Stimulated activated CD8-positive, alpha-beta memory T cell treated with anti-CD3 and anti-CD28 coated beads, Interleukin-15, amount 100 ng/mL, for 24 hours (primary cell): ENCODE results near the gene CALR.
"Not testable (repeated sequence)": the region's sequence is repeated elsewhere in the genome, so short reads cannot be mapped to it uniquely, and the experiment has no call there.

Experiments used
- DNase-seq: peaks from one replicate; pipeline ENCODE4 v3.0.0-alpha.2; 2020; ENCODE audit warnings: low read depth

The CALR gene

DNA sequence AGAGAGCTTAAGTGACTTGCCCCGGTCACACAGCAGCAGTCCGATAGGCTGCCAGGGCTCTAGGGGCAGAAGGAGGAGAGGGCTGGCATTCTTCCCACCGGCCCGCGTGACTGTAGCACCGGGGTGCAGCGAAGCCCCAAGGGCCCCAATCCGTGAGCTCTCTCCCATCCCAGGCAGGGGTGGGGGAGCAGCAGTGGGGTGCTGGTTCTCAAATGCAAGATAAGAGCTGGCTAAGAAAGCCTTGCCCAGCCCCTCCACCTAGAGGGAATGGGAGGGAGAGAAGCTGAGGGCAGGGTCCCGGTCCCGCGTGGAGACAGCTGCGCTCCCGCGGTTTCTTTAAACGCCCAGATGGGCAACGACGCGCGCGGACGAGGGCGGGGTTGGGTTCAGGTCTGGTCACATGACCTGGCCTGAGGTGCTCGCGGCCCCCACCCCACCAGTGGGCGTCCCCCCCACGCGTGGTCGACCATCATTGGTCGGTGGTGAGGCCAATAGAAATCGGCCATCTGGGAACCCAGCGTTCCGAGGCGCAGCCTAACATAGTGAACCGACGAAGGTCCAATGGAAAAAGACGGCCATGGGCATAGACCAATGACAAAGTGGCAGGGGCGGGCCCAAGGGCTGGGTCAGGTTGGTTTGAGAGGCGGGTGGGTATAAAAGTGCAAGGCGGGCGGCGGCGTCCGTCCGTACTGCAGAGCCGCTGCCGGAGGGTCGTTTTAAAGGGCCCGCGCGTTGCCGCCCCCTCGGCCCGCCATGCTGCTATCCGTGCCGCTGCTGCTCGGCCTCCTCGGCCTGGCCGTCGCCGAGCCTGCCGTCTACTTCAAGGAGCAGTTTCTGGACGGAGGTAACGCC is at the start of gene CALR:
Gene CALR (plus strand): TSS at position 683 of the 852 bp plus-strand sequence. CDS start 71 bp downstream, at position 754.
- DNase-seq: peak; percentile 98

GRCh38 chr19:12890299-12890786 is 48.1 kb upstream of the CALR start:
- not testable (repeated sequence) for DNase-seq

DNA sequence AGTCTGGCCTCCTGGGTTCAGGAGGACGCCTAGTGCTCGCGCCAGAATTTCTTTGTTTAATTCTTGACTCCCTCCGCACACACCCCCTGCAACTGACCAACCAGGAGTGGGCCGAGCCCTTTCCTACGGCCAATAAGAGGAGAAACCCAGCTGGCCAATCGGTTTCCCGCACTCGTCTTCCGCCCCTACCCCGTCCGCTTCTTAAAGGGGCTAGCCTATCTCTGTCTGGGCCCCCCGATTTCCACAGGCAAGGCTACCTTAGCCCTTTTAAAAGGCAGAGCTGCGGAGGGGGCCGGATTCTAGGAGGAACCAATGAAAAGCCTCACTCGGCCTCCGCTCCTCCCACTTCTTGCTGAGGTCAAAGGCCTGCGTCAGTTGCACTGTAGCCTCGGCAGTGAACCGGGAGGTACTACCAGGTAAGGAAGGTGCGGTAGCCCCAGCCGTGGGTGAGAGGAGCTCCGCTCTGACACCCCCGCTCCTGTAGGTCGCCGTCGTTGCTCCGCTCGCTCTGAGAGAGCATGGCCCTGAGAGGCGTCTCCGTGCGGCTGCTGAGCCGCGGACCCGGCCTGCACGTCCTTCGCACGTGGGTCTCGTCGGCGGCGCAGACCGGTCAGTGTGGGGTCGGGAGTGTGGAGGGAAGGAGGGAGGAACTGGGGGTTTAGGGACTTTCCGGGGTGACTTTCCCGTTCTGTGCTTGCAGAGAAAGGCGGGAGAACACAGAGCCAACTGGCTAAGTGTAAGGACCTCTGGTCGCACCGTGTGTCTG is 47.4 kb upstream of the CALR start, which contains the start of gene GCDH:
Gene GCDH (plus strand): TSS at position 374 of the 766 bp plus-strand sequence. CDS start 145 bp downstream, at position 519.
- DNase-seq: peak; percentile 73

DNA sequence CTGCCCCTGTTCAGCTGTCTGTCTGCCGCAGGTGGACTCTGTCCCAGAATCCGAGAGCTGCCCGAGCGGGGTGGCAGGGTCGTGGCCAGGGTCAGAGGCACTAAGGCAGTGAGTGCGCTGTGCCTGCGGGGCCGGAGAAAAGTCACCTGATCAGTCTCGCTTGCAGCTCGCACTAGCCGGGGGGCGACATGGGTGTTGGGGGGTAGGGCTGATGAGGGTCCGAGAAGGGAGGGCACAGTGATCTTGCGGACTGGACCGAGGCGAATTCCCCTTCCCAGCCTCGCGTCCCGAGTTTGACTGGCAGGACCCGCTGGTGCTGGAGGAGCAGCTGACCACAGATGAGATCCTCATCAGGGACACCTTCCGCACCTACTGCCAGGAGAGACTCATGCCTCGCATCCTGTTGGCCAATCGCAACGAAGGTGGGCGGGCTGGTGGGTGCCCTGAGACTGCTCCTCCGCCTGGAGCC is 46.8 kb upstream of the CALR start:
- no peak for DNase-seq

- DNase-seq: no peak
Observed at GRCh38 chr19:12893582-12893981, 44.8 kb upstream of the CALR start.

DNA sequence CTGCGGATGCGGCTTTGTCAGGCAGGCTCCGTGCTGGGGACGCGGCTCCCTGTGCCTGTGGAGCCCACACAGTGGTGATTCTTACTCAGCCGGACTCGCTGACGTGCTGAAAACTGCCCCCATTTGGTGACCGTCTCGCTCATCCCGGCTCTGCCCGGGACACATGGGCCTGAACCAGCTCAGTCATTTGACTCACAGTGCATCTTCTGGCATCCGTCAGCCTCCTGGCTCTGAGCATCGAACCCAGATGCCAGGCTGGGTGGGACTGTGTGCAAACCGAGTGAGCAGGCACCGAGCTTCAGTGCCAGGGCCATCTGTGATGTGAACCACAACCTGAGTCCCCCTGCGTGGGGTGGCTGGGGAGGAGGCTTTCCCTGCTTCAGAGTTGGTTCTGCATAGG is 41.9 kb upstream of the CALR start:
- no peak for DNase-seq

- DNase-seq: no peak
Observed at GRCh38 chr19:12899891-12900518, 38.4 kb upstream of the CALR start.

DNA sequence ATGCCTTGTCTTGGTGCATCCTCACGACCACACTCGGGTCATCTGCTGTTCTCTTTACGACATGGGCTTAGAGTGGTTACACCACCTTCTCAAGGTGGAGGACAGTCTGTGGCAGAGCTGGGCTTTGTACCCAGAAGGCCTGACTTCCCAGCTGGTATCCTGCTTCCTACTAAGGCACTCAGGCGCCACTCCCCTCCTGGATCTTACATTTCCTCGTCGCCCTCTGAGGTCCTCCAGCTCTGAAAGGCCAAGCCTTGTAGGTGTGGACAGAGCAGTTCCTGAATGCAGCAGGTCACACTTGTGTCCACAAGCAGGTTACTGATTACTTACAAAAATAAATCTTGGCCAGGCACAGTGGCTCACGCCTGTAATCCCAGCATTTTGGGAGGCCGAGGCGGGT is 31.2 kb upstream of the CALR start:
- no peak for DNase-seq

DNA sequence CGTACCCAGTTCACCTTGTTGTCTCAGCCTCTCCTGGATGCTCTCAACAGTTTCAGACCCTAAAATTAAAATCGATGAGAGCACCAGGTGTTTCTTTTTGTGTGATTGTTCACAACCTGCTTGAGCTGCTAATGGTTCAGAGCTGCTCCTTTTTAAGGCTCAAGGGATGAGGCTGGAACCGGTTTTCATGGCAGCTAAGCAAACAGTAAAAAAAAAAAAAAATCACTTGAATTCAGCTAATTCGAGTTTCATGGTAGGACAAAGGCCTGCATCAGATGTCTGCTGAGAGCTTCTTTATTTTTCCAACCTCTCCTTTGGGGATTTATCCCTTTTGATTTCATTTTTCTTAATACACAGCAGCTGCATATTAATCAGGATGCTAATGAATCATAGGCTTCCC is 25.8 kb upstream of the CALR start:
- DNase-seq: no peak

DNA sequence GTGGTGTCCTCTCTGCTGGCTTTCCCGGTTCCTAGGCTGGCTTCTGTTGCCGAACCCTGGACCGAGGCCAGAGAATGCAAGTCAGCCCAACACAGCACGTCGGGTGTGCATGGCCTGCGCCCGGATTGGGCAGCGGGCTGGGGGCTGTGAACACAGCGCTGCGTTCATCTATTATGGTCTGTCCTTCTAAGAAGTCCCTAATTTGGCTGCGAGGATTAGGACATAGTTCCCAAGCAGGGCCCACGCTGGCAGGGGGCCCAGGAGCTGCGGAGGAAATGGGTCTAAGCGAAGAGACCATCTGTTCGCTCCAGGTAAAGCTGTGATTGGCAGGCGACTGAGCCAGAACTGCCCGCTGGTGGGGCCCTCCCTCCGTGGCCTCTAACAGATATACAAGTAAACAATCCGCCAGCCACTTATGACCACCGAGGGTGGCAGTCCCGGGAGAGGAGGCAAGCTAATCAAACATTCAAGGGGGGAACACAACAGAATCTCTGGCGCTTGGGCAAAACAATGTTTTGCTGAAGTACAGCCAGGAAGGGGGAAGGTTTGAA is 25.3 kb upstream of the CALR start:
- no peak for DNase-seq

DNA sequence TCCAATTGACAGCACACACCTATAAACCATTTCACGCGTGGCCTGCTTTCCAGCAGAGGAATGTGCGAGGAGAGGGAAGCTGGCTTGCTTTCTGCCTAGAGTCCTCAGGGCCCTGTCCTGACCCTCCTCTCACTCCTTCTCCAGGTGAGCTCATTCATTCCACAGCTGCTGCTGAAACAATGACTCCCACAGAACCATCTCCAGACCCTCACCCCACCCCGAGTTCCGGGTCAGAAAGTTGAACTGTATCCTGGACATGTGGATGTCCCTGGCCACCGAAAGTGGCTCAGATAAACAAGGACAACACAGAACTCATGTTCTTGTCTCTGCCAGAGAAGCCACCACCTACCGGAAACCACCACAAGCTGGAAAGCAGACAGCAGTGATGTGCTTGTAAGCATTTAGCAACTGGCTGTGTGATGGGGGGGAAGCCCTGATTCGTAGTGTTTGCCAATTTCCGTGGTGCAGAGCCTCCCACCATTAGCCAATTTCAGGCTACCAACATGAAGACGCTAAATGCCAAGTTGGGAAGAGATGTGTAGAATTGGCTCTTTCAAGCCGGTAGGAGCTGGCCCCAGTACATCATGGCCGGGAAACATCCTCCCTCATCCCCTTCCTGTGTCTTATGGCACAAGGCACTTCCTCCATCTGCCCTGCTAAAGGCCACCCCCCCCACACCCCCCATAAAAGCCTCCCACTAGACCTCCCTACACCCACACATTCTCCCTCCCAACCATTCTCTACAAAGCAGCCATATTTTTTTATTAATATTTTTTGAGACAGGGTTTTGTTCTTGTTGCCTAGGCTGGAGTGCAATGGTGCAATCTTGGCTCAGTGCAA is 24.3 kb upstream of the CALR start:
- no peak for DNase-seq

DNA sequence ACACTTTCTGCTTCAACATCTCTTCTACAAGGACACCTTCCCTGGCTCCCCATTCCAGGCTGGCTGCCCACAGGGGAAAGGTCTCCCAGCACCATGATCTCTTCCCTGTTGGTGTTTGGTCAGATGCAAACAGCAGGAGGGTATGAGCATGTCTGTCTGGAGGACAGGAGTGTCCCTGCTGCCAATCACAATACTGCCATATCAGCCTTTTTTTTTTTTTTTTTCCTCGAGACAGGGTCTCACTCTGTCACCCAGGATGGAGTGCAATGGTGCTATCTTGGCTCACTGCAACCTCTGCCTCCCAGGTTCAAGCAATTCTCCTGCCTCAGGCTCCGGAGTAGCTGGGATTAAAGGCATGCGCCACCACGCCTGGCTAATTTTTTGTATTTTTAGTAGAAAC is 22.5 kb upstream of the CALR start:
- not testable (repeated sequence) for DNase-seq

DNA sequence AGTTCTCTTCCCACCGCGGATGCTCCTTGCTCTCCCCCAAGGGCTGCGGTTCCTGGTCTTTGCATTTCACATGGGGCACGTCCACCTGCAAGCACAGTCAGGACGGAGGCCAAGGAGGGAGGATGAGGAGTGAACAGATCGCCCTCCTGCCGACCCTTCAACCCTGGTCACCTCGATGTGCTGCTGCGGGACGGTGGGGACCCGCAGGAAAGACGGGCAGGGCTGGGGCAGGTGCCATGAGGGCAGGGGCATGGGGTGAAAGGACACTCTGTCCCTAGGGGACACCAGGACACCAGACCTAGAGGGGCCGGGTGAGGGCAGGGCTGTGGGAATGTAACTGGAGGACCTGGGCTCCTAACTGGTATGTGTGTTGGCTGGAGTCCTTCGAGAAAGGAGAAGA is 20.2 kb upstream of the CALR start:
- no peak for DNase-seq

DNA sequence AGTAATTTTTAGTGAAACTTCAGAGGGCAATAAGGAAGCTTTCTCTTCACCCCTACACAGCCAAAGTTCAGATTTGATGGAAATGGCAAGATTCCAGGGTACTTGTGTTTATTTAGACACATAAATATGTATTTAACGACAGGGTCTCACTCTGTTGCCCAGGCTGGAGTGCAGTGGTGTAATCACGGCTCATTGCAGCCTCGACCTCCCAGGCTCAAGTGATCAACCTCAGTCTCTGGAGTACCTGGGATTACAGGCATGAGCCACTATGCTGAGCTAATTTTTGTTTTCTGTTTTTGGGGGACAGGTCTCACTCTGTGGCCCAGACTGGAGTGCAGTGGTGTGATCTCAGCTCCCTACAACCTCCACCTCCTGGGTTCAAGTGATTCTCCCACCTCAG is 17.4 kb upstream of the CALR start:
- DNase-seq: no peak

DNA sequence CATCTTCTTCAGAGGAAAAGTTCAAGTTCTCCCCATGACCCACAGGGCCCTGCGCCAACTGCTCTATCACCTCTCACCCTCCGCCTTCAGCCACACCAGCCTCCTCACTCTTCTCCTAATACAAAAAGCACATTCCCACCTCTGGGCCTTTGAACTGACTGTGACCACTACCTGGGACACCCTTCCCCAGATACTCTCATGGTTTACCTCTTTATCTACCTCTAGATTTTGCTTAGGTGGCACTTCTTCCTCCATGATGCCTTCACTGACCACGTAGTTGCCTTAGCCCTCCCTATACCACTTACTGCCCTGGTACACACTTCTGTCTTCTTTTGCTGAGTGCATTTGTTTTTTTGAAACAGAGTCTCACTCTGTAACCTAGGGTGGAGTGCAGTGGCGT is 15.4 kb upstream of the CALR start:
- no peak for DNase-seq

DNA sequence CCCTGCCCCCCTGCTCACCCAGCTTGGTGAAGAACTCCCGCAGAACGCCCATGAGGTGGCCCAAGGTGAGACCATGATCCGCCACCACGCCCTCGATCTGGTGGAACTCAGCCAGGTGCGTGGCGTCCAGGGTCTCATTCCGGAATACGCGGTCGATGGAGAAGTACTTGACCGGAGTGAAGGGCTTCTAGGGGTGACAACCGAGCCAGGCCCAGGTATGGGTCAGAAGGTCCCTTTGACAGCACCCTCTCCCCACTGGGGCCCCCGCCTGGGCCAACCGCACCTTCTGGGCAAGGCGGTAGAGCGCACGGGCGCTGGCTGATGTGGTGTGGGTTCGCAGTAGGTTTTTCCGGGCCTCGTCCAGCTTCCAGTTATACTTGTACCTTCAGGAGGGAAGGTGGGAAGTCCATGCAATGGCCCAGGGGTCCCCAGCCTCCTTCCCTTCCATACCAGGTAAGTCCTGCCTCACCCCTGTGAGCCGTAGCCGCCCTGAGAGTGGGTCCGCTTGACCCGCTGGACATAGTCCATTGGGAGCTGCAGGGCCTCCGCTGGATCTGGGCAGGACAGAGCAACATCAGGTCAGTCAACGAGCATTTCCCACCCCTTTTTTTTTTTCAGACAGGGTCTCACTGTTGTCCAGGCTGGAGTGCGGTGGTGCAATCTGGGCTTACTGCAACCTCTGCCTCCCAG is 13.6 kb upstream of the CALR start:
- no peak for DNase-seq

GRCh38 chr19:12930002-12930645 is 8.3 kb upstream of the CALR start:
- no peak for DNase-seq

DNA sequence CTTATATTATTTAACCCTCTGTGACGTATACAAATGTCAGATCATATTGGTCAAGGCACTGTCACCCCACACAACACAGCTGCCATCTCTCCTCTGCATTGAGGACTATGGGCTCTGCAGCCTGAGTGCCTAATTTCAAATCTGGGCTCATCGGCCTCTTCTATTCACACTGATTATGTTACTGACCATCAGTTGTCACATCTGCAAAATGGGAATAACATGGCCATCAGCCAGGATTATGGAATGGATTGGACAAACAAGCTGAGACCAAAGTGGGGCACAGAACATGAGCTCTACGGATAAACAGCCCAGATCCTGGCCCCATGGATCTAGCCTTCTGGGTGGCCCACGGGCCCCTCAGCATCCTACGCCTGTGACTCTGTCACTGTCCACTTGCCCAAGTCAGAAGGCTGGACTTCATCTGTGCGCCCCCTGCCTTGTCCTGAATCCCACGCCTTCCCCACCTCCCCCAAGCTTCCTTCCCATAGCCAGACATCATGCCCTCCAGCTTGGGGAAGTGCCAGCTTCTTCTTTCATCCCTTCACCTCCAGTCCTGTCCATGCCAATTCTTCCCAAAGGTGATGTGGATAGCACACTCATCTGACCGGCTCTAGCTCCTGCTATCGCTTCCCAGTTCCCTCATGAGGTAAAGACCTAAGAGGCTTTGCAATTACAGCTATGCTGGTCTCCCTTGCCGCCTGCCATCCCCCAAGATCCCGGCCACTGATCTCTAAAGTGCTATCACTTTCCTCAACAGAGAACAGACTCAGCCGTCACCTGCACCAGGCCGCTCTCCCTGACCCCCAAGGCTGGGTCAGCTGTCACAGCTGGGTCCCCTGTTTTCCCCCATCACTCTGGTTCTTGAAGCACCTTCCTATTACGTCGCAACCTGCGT is 5.8 kb upstream of the CALR start:
- DNase-seq: no peak
